ENCODE results near the gene SUFU. TPM values are rescaled to one million over a fixed set of nuclear protein-coding genes. Genes with fewer than 3 reads are reported as not detected.

SUFU gene
- total RNA-seq, 1 experiment from 2014 or later: 13.1 TPM

- Mint-ChIP-seq H3K36me3 (no peaks in the 10 kb centered on the region), H3K27ac (peak overlapping the region; percentile 94), H3K9me3 (no peaks in the 10 kb centered on the region), H3K4me3 (peak overlapping the region; percentile 96), H3K4me1 (peaks cover 54% of the 10 kb centered on the region), H3K27me3 (ENCODE audit: low read depth) (no peaks in the 10 kb centered on the region)
- DNase-seq (ENCODE audit: low spot score): peak; percentile 47
- POLR2A ChIA-PET: interaction anchor here (0.6 to 3.2 kb wide), 4 partner anchors 13 to 1585 kb away, joined by 3 to 22 read pairs (median 6); no protein-coding TSS in a partner anchor
- TF ChIP-seq FOXK1 (CRISPR knock-in tag; IDR thresholded peaks at IDR 0.05) (peak; percentile 2; the same call in 1 of the 2 replicates), FOXJ3 (CRISPR knock-in tag; IDR thresholded peaks at IDR 0.05; ENCODE audit: borderline replicate concordance) (no peak)
- CTCF ChIA-PET: interaction anchor here (1.0 to 3.2 kb wide), 11 partner anchors 14 to 184 kb away, joined by 3 to 45 read pairs (median 6); partner anchors contain the start of gene ACTR1A
- no peak for ATAC-seq
Observed at GRCh38 chr10:102645741-102646609, 142.2 kb downstream of the SUFU start.

GRCh38 chr10:102646610-102647442 lies 143.1 kb downstream of the SUFU start:
- H3K27ac Mint-ChIP-seq: peak overlapping the region; percentile 48; the same call in 1 of the 2 replicates
- TF ChIP-seq ESRRA (CRISPR knock-in tag; IDR thresholded peaks at IDR 0.05; ENCODE audit: borderline replicate concordance) (no peak), AR (CRISPR knock-in tag; IDR thresholded peaks at IDR 0.05) (no peak), GABPB1 (CRISPR knock-in tag; IDR thresholded peaks at IDR 0.05) (no peak), ZBTB21 (CRISPR knock-in tag; IDR thresholded peaks at IDR 0.05; ENCODE audit: borderline replicate concordance) (no peak), RORB (CRISPR knock-in tag; IDR thresholded peaks at IDR 0.05) (no peak), TEAD4 (CRISPR knock-in tag; IDR thresholded peaks at IDR 0.05) (no peak), MAX (CRISPR knock-in tag; IDR thresholded peaks at IDR 0.05) (no peak), ZNF121 (CRISPR knock-in tag; IDR thresholded peaks at IDR 0.05) (no peak), ZNF416 (CRISPR knock-in tag; IDR thresholded peaks at IDR 0.05) (no peak), ELF4 (CRISPR knock-in tag; IDR thresholded peaks at IDR 0.05; ENCODE audit: low read depth) (no peak), IRF2 (CRISPR knock-in tag; IDR thresholded peaks at IDR 0.05; ENCODE audit: borderline replicate concordance, low read depth) (no peak), MXD4 (CRISPR knock-in tag; IDR thresholded peaks at IDR 0.05; ENCODE audit: borderline replicate concordance) (no peak), KAT7 (CRISPR knock-in tag; IDR thresholded peaks at IDR 0.05; ENCODE audit: borderline replicate concordance) (no peak), ATF2 (CRISPR knock-in tag; IDR thresholded peaks at IDR 0.05; ENCODE audit: borderline replicate concordance, low read depth) (no peak), CREB1 (CRISPR knock-in tag; IDR thresholded peaks at IDR 0.05) (no peak), ZNF263 (CRISPR knock-in tag; IDR thresholded peaks at IDR 0.05; ENCODE audit: low read depth) (no peak), PRDM15 (CRISPR knock-in tag; IDR thresholded peaks at IDR 0.05) (no peak)
- H3K4me1 Mint-ChIP-seq: peaks cover 50% of the 10 kb centered on the region
- no peaks in the 10 kb centered on the region for H3K9me3 Mint-ChIP-seq
- ChIA-PET CTCF (interaction anchor here (0.6 to 3.2 kb wide), 6 partner anchors 18 to 144 kb away, joined by 3 to 45 read pairs (median 6); partner anchors contain the start of gene ACTR1A), POLR2A (interaction anchor here (3.2 kb wide), 1 partner anchor 19 kb away, joined by 22 read pairs; no protein-coding TSS in a partner anchor)
- peak overlapping the region; percentile 96 for H3K4me3 Mint-ChIP-seq
- DNase-seq (ENCODE audit: low spot score): no peak
- no peak for ATAC-seq
- H3K27me3 Mint-ChIP-seq (ENCODE audit: low read depth): no peaks in the 10 kb centered on the region
- no peaks in the 10 kb centered on the region for H3K36me3 Mint-ChIP-seq
